Panc1 (cell line): ENCODE measurements around the gene WFS1.

Experiments
- CTCF ChIP-seq: fragments of 450-650 bp; IDR thresholded peaks from 2 replicates; pipeline ENCODE4 v1.5.1; 2017; ENCODE audit warnings: mild to moderate bottlenecking
- POLR2AphosphoS5 ChIP-seq: IDR thresholded peaks from 2 replicates; pipeline ENCODE4 v1.6.1; 2012; ENCODE audit warnings: mild to moderate bottlenecking, low read depth, low read length, moderate library complexity
- REST ChIP-seq, 2 experiments: IDR thresholded peaks; 2 replicates each; pipeline ENCODE4 v1.6.1; 2011 to 2012; ENCODE audit warnings: low read depth in 2 of 2, control low read depth in 1 of 2, low read length in 1 of 2, mild to moderate bottlenecking in 1 of 2, moderate library complexity in 1 of 2; ENCODE audit not compliant: insufficient read depth in 1 of 2
- SIN3A ChIP-seq: IDR thresholded peaks from 2 replicates; pipeline ENCODE4 v1.6.1; 2012; ENCODE audit warnings: low read depth, mild to moderate bottlenecking, low read length, moderate library complexity, borderline replicate concordance; ENCODE audit not compliant: insufficient read depth
- TCF7L2 ChIP-seq: IDR thresholded peaks from 2 replicates; pipeline ENCODE4 v1.6.1; 2011; ENCODE audit warnings: mild to moderate bottlenecking, low read depth, low read length, inconsistent platforms

GRCh38 chr4:6251365-6251764 lies 18.3 kb upstream of the WFS1 start:
- no peak for TF ChIP-seq CTCF
- TF ChIP-seq POLR2AphosphoS5: no peak
- TF ChIP-seq REST (IDR thresholded peaks at IDR 0.05; ENCODE audit: insufficient read depth in 1 of 2, low read depth in 2 of 2, low read length in 1 of 2): no peak
- no peak for TF ChIP-seq SIN3A
- no peak for TF ChIP-seq TCF7L2
